SU-DHL-6 (cell line): ENCODE results near the gene SMOC2.

Experiments
- EZH2phosphoT487 ChIP-seq: fragments of 200-600 bp; sonication (generic), shearing (Covaris generic); conservative IDR thresholded peaks from 2 replicates; pipeline ENCODE4 v1.6.1; 2018; ENCODE audit warnings: mild to moderate bottlenecking, antibody characterized with exemption, low read length, moderate library complexity, mixed read lengths
- TF ChIP-seq, protein P1 (sequence below): fragments of 200-600 bp; sonication (generic); IDR thresholded peaks from one replicate; pipeline ENCODE4 v1.5.1; 2017; ENCODE audit warnings: antibody characterized with exemption, mild to moderate bottlenecking, low read length, moderate library complexity; ENCODE audit not compliant: insufficient read depth, poor library complexity, severe bottlenecking

DNA sequence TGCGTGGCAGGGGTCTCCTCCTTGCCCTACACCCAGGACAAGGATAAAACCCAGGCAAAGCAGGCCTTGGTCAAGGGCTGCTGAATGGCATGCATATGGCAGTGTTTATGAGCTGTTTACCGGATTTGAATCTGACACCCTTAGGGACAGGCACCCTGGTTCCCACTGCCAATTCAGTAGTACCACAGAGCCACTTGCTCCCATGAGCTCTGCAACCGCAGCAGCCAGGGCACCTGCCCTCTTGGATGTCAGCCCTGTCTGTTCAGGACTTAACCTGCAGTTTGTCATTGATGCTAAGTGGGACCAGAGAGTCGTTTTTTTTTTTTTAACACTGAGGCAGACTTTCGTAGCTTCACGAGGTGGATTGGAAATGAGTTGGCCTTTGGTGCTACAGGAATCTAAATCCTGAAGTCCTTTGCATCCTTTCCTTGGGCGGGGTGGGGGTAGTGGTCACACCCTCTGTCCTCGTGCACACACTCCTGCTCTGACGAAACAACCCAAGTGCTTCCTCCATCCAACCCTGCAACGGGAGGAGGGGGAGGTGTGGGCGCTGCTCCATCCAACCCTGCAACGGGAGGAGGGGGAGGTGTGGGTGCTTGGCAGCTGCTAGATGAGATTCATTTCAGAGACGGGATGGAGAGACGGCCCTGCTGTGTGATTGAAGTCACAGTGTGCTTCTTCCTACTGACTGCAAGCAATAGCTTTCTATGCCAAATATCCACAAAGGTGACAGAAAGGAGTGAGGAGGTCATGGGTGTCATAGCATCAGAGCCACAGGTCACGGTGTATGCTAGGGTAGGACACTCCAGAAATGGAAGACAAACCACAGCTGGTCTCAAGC lies 166.5 kb downstream of the SMOC2 start:
- TF ChIP-seq, protein P1, sequence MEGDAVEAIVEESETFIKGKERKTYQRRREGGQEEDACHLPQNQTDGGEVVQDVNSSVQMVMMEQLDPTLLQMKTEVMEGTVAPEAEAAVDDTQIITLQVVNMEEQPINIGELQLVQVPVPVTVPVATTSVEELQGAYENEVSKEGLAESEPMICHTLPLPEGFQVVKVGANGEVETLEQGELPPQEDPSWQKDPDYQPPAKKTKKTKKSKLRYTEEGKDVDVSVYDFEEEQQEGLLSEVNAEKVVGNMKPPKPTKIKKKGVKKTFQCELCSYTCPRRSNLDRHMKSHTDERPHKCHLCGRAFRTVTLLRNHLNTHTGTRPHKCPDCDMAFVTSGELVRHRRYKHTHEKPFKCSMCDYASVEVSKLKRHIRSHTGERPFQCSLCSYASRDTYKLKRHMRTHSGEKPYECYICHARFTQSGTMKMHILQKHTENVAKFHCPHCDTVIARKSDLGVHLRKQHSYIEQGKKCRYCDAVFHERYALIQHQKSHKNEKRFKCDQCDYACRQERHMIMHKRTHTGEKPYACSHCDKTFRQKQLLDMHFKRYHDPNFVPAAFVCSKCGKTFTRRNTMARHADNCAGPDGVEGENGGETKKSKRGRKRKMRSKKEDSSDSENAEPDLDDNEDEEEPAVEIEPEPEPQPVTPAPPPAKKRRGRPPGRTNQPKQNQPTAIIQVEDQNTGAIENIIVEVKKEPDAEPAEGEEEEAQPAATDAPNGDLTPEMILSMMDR: no peak
- no peak for TF ChIP-seq EZH2phosphoT487
